Peyer's patch (tissue), 4 donors: ENCODE data around the gene PRPF4.

Experiments used
- POLR2A ChIP-seq, 2 donors: fragments of 450-650 bp; IDR thresholded peaks; one replicate each; pipeline ENCODE4 v1.5.1; 2017; ENCODE audit warnings: antibody characterized with exemption in 2 of 2, mild to moderate bottlenecking in 2 of 2, moderate library complexity in 2 of 2
- TF ChIP-seq, protein P1 (sequence below), 6 experiments: fragments of 450-650 bp in 4 of 6; fragments of 200-600 bp in 2 of 6; sonication (generic) in 1 of 6; IDR thresholded peaks; one replicate each; pipeline ENCODE4 v1.5.1; 2017 to 2019; ENCODE audit warnings: antibody characterized with exemption in 6 of 6, mild to moderate bottlenecking in 3 of 6, moderate library complexity in 1 of 6

DNA sequence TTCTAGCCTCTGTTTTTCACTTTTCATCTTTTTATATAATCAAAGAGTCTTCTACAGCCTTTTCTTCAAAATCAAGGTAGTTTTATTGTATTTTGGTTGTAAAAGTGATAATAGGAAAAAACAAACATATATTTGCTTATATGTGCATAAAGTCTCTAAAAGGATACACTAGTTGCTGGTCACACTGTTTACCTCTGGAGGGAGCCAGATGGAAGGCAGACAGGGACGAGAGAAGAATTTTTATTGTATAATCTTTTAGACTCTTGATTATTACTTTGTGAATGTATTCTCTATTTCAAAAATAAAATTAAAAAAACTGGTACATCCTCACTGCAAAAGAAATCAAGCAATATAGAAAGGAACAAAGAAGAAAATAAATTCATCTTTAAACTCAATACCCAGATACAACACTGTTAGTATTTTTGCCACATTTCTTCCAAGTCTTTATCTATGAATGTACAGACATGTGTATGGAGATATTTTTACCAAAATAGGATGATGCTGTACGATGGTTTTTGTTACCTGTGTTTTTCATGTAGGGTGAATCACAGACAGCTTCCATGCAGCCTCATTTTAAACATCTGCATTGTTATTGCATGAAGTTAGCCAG lies 33.9 kb downstream of the PRPF4 start:
- TF ChIP-seq, protein P1, sequence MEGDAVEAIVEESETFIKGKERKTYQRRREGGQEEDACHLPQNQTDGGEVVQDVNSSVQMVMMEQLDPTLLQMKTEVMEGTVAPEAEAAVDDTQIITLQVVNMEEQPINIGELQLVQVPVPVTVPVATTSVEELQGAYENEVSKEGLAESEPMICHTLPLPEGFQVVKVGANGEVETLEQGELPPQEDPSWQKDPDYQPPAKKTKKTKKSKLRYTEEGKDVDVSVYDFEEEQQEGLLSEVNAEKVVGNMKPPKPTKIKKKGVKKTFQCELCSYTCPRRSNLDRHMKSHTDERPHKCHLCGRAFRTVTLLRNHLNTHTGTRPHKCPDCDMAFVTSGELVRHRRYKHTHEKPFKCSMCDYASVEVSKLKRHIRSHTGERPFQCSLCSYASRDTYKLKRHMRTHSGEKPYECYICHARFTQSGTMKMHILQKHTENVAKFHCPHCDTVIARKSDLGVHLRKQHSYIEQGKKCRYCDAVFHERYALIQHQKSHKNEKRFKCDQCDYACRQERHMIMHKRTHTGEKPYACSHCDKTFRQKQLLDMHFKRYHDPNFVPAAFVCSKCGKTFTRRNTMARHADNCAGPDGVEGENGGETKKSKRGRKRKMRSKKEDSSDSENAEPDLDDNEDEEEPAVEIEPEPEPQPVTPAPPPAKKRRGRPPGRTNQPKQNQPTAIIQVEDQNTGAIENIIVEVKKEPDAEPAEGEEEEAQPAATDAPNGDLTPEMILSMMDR (IDR thresholded peaks at IDR 0.05), result peak in 4 of 6 experiments; percentile 65 to 88 (median 81)
- TF ChIP-seq POLR2A (IDR thresholded peaks at IDR 0.05), result no peak
